ENCODE measurements around the gene KIAA1614.

GRCh38 chr1:180953291-180954004 is 40.8 kb downstream of the KIAA1614 start:
- TF ChIP-seq CTCF (IDR thresholded peaks at IDR 0.05) = no peak
- TF ChIP-seq EZH2 (IDR thresholded peaks at IDR 0.05) = no peak
- TF ChIP-seq EZH2phosphoT487 (IDR thresholded peaks at IDR 0.05) = no peak

Measured in neural progenitor cell (in vitro differentiated cells).